Ishikawa (cell line): ENCODE measurements around the gene CNIH4.

Experiments used
- EP300 ChIP-seq: IDR thresholded peaks from 2 replicates; pipeline ENCODE4 v1.6.1; 2012; ENCODE audit warnings: borderline replicate concordance
- TAF1 ChIP-seq: IDR thresholded peaks from 2 replicates; pipeline ENCODE4 v1.6.1; 2012; ENCODE audit warnings: low read depth, mild to moderate bottlenecking
- YY1 ChIP-seq: IDR thresholded peaks from 2 replicates; pipeline ENCODE4 v1.6.1; 2012; ENCODE audit warnings: low read depth
- TF ChIP-seq, protein P1 (sequence below): IDR thresholded peaks from 2 replicates; pipeline ENCODE4 v1.6.1; 2012
- TF ChIP-seq, protein P2 (sequence below): IDR thresholded peaks from 2 replicates; pipeline ENCODE4 v1.6.1; 2012

DNA sequence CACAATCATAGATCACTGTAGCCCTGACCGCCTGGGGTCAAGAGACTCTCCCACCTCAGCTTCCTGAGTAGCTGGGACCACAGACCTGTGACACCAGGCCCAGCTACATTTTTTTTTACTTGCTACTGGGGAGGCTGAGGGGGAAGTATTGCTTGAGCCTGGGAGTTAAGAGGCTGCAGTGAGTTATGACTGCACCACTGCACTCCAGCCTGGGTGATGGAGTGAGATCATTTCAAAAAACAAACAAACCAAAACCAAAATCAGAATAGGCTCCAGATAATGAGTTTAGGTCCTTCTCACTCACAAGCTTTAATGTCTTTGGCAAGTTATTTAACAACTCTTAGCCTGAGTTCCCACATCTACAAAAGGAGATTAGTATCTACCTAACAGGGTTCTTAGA is 55.1 kb downstream of the CNIH4 start:
- no peak for TF ChIP-seq EP300
- TF ChIP-seq, protein P1, sequence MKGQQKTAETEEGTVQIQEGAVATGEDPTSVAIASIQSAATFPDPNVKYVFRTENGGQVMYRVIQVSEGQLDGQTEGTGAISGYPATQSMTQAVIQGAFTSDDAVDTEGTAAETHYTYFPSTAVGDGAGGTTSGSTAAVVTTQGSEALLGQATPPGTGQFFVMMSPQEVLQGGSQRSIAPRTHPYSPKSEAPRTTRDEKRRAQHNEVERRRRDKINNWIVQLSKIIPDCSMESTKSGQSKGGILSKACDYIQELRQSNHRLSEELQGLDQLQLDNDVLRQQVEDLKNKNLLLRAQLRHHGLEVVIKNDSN, result no peak
- TF ChIP-seq, protein P2, sequence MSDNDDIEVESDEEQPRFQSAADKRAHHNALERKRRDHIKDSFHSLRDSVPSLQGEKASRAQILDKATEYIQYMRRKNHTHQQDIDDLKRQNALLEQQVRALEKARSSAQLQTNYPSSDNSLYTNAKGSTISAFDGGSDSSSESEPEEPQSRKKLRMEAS, result no peak
- TF ChIP-seq YY1, result no peak
- no peak for TF ChIP-seq TAF1
